HG03175 (cell line): ENCODE results near the gene PLA2R1.

Experiments used
- ATAC-seq: cut with Tn5 transposase; IDR thresholded peaks from one replicate; pipeline ENCODE4 v1.9.1; 2021; ENCODE audit warnings: mild to moderate bottlenecking, moderate library complexity; ENCODE audit not compliant: unreplicated experiment

Gene PLA2R1

DNA sequence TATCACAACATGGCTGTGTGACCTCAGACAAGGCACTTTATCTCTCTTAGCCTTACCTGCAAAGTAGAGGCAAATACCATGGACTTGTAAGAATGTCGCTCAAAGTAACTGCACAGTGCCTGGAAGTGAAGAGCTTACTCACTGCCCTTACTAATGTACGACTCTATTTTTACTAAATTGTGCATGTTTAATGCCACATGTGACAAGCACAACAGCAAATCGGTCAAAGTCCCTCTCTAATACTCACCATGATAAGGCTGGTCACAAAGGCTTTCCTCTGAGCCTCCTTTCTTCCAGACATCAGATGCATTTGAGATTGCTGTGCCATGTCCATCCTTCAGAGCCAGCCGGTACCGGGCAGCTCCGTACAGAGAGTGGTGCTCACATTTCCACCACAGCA, 164.0 kb downstream of the PLA2R1 start:
- ATAC-seq, result no peak

DNA sequence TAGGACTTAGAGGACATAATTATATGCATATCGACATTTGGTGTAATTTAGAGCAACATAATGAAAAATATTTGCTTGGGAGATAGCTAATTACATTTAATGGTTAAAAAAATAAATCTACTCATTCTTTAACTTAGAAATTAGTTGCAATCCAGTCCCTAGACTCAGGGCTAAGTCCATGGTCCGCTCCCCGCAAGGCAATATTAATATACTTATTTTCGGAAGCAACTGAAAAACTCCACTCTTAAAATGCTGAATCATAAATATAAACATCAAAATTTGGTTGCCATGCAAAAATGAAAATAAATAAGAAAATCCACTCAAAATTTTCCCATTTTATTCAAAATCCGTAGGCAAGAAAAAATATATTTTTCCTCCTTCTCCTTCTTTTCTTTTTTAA, 164.7 kb downstream of the PLA2R1 start:
- ATAC-seq, result no peak

DNA sequence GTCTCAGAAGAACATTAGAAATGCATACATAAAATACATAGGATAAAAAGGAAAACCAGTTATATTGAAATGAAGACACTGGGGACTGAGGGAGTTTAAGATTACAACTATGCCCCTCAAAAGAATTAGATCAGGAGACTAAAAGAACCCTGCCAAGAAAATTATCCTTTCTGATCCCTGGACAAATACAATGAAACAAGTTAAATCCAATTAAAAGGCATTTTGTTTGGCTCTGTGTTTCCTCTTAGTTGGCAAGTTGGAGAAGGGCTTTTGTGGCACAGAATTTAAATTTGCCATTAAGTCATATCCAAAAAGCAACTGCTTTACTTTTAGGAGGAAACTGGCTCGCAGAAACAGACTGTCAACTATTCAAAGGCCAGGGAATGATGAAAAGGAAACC, 165.3 kb downstream of the PLA2R1 start:
- ATAC-seq, result no peak

DNA sequence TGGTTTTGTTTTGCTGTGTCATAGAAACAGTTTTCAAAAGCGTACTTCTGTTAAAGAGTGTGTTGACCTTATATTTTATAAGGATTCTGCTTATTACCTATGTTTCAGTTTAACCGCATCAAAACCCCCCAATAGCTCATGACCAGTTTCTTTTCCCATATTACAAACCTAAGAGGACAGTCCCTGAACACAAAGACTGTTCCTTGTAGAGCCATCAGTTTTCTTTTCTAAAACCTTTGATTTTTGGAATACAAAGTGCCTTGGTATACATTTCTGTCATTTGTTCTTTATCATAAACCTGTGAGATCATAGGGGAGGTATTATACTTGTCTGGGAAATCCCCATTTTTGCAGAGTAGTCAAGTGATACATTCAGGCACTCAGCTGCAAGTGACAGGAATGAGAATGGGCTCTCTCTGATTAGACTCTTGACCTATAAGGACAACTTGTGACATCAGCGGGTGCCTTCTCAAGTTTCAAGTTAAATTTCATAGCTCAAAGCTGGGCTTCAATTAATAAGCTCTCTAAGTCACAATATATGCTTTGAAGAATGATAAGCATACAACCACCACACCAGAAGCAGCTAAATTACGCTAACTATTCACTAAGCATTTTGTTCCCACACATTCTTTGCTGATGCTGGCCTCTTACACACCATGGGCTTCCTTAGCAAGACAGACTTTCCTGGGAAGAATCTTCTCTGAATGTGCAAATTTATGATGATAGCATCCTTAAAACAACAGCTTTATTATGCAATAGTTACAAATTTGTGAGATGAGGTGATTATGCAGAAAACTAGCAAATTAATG, 167.0 kb downstream of the PLA2R1 start:
- ATAC-seq, result peak; percentile 66

DNA sequence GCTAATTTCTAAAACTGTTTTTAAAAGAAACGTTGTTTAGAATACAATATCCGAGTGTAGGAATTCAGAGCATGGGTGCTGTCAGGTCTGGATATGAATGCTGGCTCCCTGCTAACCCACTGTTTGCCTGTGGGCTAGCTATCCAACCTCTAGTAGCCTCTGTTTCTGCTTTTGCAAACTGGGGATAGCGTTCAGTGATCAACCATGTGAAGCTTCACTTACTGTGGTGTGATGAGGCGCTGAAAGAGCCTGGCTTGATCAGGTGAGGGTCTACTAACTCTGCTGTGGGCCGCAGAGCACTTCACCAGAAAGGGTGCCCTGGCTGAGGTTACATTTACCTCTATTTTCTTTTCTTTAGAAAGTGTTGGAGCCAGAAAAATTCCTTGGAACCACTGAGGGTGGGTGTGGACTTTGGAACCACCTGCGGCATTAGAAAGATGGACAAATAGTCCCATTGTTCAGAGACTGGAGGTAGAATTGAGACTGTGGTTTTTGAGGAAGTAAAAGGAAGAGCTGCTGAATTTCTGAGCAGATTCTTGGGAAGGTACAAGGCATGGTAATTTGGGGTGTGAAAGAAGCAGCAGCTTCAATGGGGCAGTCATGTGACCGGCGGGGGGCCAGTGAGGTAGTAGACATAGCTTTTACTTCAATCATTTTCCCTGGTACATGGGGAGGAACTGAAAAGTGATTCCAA, 168.1 kb downstream of the PLA2R1 start:
- ATAC-seq, result no peak

DNA sequence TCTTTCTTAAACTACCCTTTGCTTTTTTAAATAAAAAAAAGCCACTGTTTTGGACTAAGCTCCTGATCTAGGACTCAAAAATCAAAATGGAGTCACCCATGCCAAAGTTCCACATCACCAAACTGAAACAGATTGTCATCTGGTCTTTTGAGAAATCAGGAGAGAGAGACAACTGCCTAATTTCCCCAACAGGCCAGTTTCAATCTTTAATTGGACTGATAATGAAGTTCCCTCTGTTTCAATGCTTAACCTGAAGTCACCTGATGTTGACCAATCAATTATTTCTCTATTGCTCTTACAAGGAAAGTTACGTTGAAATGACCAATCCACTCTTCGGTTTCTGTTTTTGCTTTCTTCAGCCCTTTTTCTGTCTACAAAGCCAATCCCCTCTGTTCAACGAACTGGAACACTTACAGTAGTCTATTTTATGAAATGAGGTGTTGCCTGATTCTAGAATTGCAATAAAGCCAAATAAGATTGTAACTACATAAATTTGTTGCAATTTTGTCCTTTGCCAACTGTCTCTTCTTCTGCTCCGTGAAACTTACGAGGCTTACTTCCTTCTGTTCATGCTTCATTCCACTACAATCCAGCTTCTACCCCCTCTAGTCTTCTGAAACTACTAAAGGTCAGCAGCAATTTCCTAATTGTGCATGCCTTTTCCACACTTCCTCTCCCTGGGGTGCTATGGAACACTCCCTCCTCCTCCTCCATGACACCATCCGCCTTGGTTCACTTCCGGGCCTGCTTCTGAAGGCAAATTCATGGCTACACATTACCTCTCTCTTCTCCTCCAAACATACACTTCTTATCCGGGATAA, 169.2 kb downstream of the PLA2R1 start:
- ATAC-seq, result peak; percentile 18

DNA sequence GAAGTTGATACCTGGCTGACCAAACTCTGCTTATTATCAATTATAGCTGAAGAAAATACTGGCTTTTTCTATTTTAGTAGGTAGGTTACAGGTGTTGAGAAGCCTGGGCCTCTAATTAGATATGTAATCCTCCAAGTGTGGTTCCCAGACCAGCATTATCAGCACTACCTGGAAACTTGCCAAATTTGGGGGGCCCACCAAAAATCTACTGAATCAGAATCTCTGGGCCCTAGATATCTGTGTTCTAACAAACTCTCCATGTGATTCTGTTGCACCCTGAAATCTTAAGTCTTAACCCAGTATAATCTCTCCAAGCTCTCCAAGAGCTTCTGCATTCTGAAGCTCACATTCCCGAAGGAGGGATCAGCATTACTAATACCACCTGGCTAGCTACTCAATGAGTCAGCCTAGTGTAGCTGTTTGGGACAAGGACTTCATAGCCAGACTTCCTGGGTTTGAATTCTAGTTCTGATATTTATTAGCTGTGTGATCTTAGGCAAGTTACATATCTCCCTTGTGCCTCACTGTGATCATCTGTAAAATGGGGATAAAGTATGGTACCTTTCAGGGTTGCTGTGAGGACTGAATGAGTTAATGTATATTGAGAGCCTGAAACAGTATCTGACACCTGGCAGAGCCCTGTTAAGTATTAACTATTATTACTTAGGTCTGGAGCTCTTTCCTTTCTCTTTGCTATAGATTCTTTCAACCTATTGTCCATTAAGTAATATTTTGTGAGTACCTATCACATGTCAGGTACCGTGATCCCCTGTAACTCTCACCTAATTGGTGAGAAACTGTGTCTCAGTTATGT, 170.3 kb downstream of the PLA2R1 start:
- ATAC-seq, result peak; percentile 49

DNA sequence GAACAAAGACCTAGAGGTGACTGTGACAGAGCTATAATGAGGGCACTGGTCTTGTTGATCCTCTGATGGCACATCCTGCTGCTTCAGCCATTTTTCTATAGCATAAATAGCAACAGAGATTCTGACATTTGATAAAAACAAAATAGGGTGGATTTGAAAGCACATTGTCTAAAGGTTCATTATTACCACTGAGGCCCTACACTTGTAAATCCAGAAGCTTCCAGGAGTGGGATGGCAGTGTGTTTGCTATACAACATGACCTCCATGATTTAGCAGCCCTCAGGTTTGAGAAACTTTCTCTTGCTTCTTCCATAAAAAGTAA, 171.2 kb downstream of the PLA2R1 start:
- no peak for ATAC-seq

DNA sequence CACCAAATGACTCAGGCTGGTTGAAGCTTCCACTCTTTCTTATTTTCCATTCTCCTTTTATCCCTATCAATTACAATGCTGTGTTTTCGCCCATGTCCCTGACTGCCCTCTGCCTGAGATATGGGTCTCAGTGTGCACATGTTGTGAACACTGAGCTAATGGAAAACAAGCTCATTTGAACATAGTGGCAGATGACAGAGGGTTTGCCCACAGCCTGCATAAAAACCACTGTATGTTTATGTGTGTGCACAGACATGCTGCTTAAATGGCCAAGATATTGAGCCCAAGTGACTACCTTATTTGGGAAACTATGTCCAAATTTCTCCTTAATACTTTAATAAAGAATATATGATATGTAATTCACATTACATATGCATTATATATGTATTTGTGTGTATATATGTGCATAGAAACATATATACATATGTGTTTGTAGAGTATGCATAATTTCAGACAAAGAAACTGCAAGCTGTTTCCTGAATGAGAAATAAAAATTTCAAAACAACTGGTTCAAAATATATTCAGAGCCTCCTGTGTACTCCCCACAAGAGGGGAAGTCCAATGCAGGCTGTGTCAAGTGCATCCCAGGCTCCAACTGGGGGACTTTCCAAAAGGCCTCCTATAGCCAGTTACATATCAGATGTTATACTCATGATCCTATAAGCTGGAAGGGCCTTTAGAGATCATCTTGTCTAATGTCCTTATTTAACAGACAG, 171.7 kb downstream of the PLA2R1 start:
- ATAC-seq, result no peak

DNA sequence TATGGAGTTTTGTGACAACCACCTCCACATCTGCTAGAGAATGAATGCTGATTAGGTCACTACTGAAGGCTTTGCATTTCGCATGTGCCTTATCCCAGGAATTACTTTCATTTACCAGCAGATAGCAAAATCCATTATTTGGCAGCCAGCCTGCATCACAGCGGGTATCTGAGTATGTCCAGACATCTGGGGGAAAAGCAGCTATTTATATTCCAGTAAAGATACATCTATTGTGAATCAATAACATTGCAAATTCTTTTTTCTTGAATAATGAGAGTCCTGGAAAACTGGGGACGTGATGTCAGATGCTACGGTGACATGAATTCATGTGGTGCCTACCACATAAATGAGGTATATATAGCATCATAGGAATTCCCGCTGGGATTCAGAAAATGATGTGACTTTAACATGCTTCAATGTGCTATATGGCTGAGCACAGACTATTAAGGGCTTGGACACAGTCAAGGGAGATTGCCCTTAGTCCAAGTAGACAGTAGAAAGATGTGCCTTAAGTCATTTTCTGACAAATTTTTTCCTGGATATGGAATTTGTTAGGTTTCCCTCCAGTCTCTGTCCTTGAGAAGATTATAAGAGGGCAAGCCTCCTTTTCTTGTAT, 180.2 kb downstream of the PLA2R1 start:
- no peak for ATAC-seq
